Nephron (organoid): Measurements from ENCODE around the gene OR51M1.
"Not testable (repeated sequence)": the region's sequence is repeated elsewhere in the genome, so short reads cannot be mapped to it uniquely, and the experiment has no call there.

Experiments
- H3K27ac Mint-ChIP-seq, 3 experiments: 2 replicates each; pipeline ENCODE4 v1.8.0; 2020; ENCODE audit warnings: mixed read lengths in 3 of 3, mild to moderate bottlenecking in 2 of 3, moderate library complexity in 1 of 3
- H3K27me3 Mint-ChIP-seq: 2 replicates; pipeline ENCODE4 v1.8.0; 2021; ENCODE audit warnings: low read depth, mild to moderate bottlenecking, moderate library complexity, mixed read lengths
- H3K36me3 Mint-ChIP-seq: 2 replicates; pipeline ENCODE4 v1.8.0; 2020; ENCODE audit warnings: low read depth, mixed read lengths
- H3K4me1 Mint-ChIP-seq: 2 replicates; pipeline ENCODE4 v1.8.0; 2020; ENCODE audit warnings: mixed read lengths
- H3K4me3 Mint-ChIP-seq, 3 experiments: 2 replicates each; pipeline ENCODE4 v1.8.0; 2020; ENCODE audit warnings: mild to moderate bottlenecking in 3 of 3, mixed read lengths in 3 of 3, moderate library complexity in 2 of 3
- H3K9me3 Mint-ChIP-seq: 2 replicates; pipeline ENCODE4 v1.8.0; 2020; ENCODE audit warnings: mixed read lengths
- CTCF ChIP-seq, 3 experiments: fragments of 200-600 bp; sonication (generic); IDR thresholded peaks; one replicate each; pipeline ENCODE4 v1.5.0; 2021; ENCODE audit warnings: antibody characterized with exemption in 3 of 3; ENCODE audit not compliant: unreplicated experiment in 3 of 3

OR51M1 gene

GRCh38 chr11:5345831-5346230 is 37.8 kb upstream of the OR51M1 start:
- Mint-ChIP-seq H3K27me3 (peaks cover 7% of the 10 kb centered on the region), H3K4me1 (no peaks in the 10 kb centered on the region), H3K4me3 (no peak overlapping the region), H3K9me3 (no peaks in the 10 kb centered on the region), H3K36me3 (no peaks in the 10 kb centered on the region), H3K27ac (no peak overlapping the region)
- no peak for TF ChIP-seq CTCF (IDR thresholded peaks at IDR 0.05; ENCODE audit: unreplicated experiment in 3 of 3)

GRCh38 chr11:5348551-5349194 is 34.9 kb upstream of the OR51M1 start:
- Mint-ChIP-seq H3K9me3 (no peaks in the 10 kb centered on the region), H3K27ac (no peak overlapping the region), H3K4me1 (no peaks in the 10 kb centered on the region), H3K27me3 (peaks cover 7% of the 10 kb centered on the region), H3K36me3 (no peaks in the 10 kb centered on the region), H3K4me3 (no peak overlapping the region)
- TF ChIP-seq CTCF (IDR thresholded peaks at IDR 0.05; ENCODE audit: unreplicated experiment in 3 of 3): no peak

GRCh38 chr11:5349550-5349949 is 34.1 kb upstream of the OR51M1 start:
- Mint-ChIP-seq H3K27ac (no peak overlapping the region), H3K36me3 (no peaks in the 10 kb centered on the region), H3K4me3 (no peak overlapping the region), H3K27me3 (peaks cover 10% of the 10 kb centered on the region), H3K9me3 (no peaks in the 10 kb centered on the region), H3K4me1 (no peaks in the 10 kb centered on the region)
- TF ChIP-seq CTCF (IDR thresholded peaks at IDR 0.05; ENCODE audit: unreplicated experiment in 3 of 3): no peak

- Mint-ChIP-seq H3K27me3 (peaks cover 11% of the 10 kb centered on the region), H3K9me3 (no peaks in the 10 kb centered on the region), H3K27ac (no peak within 1 kb of the TSS), H3K4me1 (no peaks in the 10 kb centered on the region), H3K4me3 (no peak within 1 kb of the TSS), H3K36me3 (no peaks in the 10 kb centered on the region)
- no peak for TF ChIP-seq CTCF (IDR thresholded peaks at IDR 0.05; ENCODE audit: unreplicated experiment in 3 of 3)
Measured at GRCh38 chr11:5351208-5351607, 32.4 kb upstream of the OR51M1 start, which contains the start of gene OR51B6. TSS of gene OR51B6 (plus strand) at chr11:5351508. CDS start at chr11:5351508, 0 bp downstream.

GRCh38 chr11:5356031-5356430 is 27.6 kb upstream of the OR51M1 start:
- not testable (repeated sequence) for H3K4me1 Mint-ChIP-seq, H3K9me3 Mint-ChIP-seq, H3K27ac Mint-ChIP-seq

GRCh38 chr11:5362017-5362625 is 21.5 kb upstream of the OR51M1 start:
- Mint-ChIP-seq H3K36me3 (no peaks in the 10 kb centered on the region), H3K27ac (no peak overlapping the region), H3K4me3 (no peak overlapping the region), H3K27me3 (no peaks in the 10 kb centered on the region), H3K4me1 (no peaks in the 10 kb centered on the region), H3K9me3 (no peaks in the 10 kb centered on the region)
- TF ChIP-seq CTCF (IDR thresholded peaks at IDR 0.05; ENCODE audit: unreplicated experiment in 3 of 3): no peak

More at GRCh38 chr11:5356031-5356430, 27.6 kb upstream of the OR51M1 start:
- not testable (repeated sequence) for H3K4me3 Mint-ChIP-seq, H3K27me3 Mint-ChIP-seq, H3K36me3 Mint-ChIP-seq
